ENCODE measurements around the gene AP1M2. TPM values are rescaled to one million over a fixed set of nuclear protein-coding genes. Genes with fewer than 3 reads are reported as not detected.
A peak's percentile ranks its signal among the peaks of the same experiment; 100 is the strongest.

AP1M2 gene
- total RNA-seq, 2 donors from 2014 or later: 132 to 146 TPM

- Mint-ChIP-seq H3K27me3 (ENCODE audit: insufficient read depth) (no peaks in the 10 kb centered on the region), H3K9me3 (no peaks in the 10 kb centered on the region), H3K4me1 (peaks cover 9% of the 10 kb centered on the region), H3K36me3 (ENCODE audit: low read depth) (peaks cover 17% of the 10 kb centered on the region), H3K27ac (peak overlapping the region; percentile 91), H3K4me3 (peak overlapping the region; percentile 76)
- peak overlapping the region; percentile 60 for H3K9ac ChIP-seq (ENCODE audit: extremely low read depth, low read length, poor library complexity, severe bottlenecking)
- TF ChIP-seq CTCF (conservative IDR thresholded peaks at IDR 0.05): no peak
- H3K27me3 ChIP-seq (ENCODE audit: control insufficient read depth, insufficient read depth, low read length, poor library complexity, severe bottlenecking): no peaks in the 10 kb centered on the region
- H3K27ac ChIP-seq (ENCODE audit: low read depth, low read length): peak overlapping the region; percentile 61
- peak overlapping the region; percentile 75 for H3K4me3 ChIP-seq (ENCODE audit: low read length)
- H3K4me1 ChIP-seq (ENCODE audit: control insufficient read depth, insufficient read depth, low read length): no peaks in the 10 kb centered on the region
- 32 to 37% methylated on average over 4 to 10 of the region's 10 CpGs for WGBS, 2 experiments (ENCODE audit: insufficient coverage in 1 of 2, insufficient read length in 1 of 2)
- DNase-seq: peak; percentile 67
- peaks cover 19% of the 10 kb centered on the region for H3K36me3 ChIP-seq (ENCODE audit: control insufficient read depth, insufficient read depth, low read length)
- no peaks in the 10 kb centered on the region for H3K9me3 ChIP-seq (ENCODE audit: control insufficient read depth, low read length)
Measured at GRCh38 chr19:10625762-10626138, 38.6 kb upstream of the AP1M2 start.

GRCh38 chr19:10625003-10625761 lies 38.1 kb upstream of the AP1M2 start, which contains the start of gene SLC44A2:
Gene SLC44A2, plus strand, starts transcription at chr19:10625553. Its CDS starts 81 bp downstream, at chr19:10625634.
- H3K9ac ChIP-seq (ENCODE audit: extremely low read depth, low read length, poor library complexity, severe bottlenecking): peak within 1 kb of the TSS; percentile 60
- peak within 1 kb of the TSS; percentile 75 for H3K4me3 ChIP-seq (ENCODE audit: low read length)
- Mint-ChIP-seq H3K27ac (peak within 1 kb of the TSS; percentile 91), H3K27me3 (ENCODE audit: insufficient read depth) (no peaks in the 10 kb centered on the region), H3K36me3 (ENCODE audit: low read depth) (peaks cover 17% of the 10 kb centered on the region), H3K4me3 (peak within 1 kb of the TSS; percentile 76), H3K4me1 (peaks cover 11% of the 10 kb centered on the region), H3K9me3 (no peaks in the 10 kb centered on the region)
- peaks cover 19% of the 10 kb centered on the region for H3K36me3 ChIP-seq (ENCODE audit: control insufficient read depth, insufficient read depth, low read length)
- no peaks in the 10 kb centered on the region for H3K4me1 ChIP-seq (ENCODE audit: control insufficient read depth, insufficient read depth, low read length)
- peak; percentile 93 for DNase-seq
- no peaks in the 10 kb centered on the region for H3K27me3 ChIP-seq (ENCODE audit: control insufficient read depth, insufficient read depth, low read length, poor library complexity, severe bottlenecking)
- peak within 1 kb of the TSS; percentile 61 for H3K27ac ChIP-seq (ENCODE audit: low read depth, low read length)
- H3K9me3 ChIP-seq (ENCODE audit: control insufficient read depth, low read length): no peaks in the 10 kb centered on the region
- no peak for TF ChIP-seq CTCF (conservative IDR thresholded peaks at IDR 0.05)
- WGBS, 2 experiments (ENCODE audit: insufficient coverage in 1 of 2, insufficient read length in 1 of 2): 11 to 13% methylated on average over 25 to 53 of the region's 53 CpGs

GRCh38 chr19:10624585-10624984 lies 37.5 kb upstream of the AP1M2 start:
- no peaks in the 10 kb centered on the region for H3K9me3 Mint-ChIP-seq
- H3K27ac Mint-ChIP-seq: peak overlapping the region; percentile 81
- peak overlapping the region; percentile 61 for H3K27ac ChIP-seq (ENCODE audit: low read depth, low read length)
- no peaks in the 10 kb centered on the region for H3K27me3 ChIP-seq (ENCODE audit: control insufficient read depth, insufficient read depth, low read length, poor library complexity, severe bottlenecking)
- H3K4me3 ChIP-seq (ENCODE audit: low read length): peak overlapping the region; percentile 75
- no peaks in the 10 kb centered on the region for H3K9me3 ChIP-seq (ENCODE audit: control insufficient read depth, low read length)
- peaks cover 14% of the 10 kb centered on the region for H3K36me3 Mint-ChIP-seq (ENCODE audit: low read depth)
- H3K4me1 Mint-ChIP-seq: peaks cover 11% of the 10 kb centered on the region
- 97 to 100% methylated on average over 4 to 6 of the region's 6 CpGs for WGBS, 2 experiments (ENCODE audit: insufficient coverage in 1 of 2, insufficient read length in 1 of 2)
- H3K4me1 ChIP-seq (ENCODE audit: control insufficient read depth, insufficient read depth, low read length): no peaks in the 10 kb centered on the region
- peaks cover 17% of the 10 kb centered on the region for H3K36me3 ChIP-seq (ENCODE audit: control insufficient read depth, insufficient read depth, low read length)
- H3K4me3 Mint-ChIP-seq: peak overlapping the region; percentile 76
- no peaks in the 10 kb centered on the region for H3K27me3 Mint-ChIP-seq (ENCODE audit: insufficient read depth)
- no peak overlapping the region for H3K9ac ChIP-seq (ENCODE audit: extremely low read depth, low read length, poor library complexity, severe bottlenecking)
- no peak for TF ChIP-seq CTCF (conservative IDR thresholded peaks at IDR 0.05)
- no peak for DNase-seq
